ENCODE results near the gene GLP1R. TPM values are rescaled to one million over a fixed set of nuclear protein-coding genes. Genes with fewer than 3 reads are reported as not detected.

Gene GLP1R
- total RNA-seq, 1 experiment from 2014 or later: 10.2 TPM

DNA sequence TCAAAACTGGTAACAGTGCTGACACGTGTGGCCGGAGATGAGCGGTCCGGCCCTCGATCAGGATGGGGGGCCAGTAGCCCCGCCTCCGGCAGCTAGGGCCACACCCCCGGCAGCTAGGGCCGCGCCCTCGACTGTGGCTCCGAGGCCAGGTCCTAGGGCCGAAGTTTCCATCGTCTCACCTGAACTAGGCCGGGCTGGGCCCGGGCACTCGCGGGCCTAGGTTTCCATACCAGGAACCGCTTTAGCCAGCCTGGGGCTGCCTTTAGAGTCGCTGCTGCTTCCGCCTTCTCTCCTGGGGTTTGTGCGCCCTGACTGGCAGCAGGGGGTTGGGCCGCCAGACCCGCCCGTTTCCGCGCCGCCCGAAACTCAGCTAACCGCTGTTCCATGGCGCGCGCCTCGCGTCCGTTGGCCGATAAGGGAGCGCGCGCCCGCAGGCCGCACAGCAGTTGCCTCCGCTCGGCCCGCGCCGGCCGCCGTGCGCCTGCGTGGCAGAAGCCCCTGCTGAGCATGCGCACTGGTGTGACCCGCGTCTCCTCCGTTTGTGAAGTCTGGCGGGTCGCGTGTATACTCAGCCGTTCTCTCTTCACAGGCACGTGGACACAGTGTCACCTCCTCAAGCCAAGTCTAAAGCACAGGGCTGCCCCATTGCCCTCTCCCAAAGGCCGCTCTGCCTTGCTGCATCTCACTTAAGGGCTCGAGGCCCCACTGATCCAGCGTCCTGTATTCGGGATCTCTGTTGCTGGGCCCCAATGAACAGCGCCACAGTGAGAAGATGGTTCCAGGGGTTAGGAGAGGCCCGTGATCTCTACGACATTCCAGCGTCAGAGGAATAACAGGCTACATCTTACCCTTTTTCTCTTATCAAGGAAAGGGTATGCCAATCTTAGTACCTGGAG, 66.4 kb downstream of the GLP1R start, which contains the start of gene SAYSD1:
TSS of gene SAYSD1 (minus strand) at position 483 of the 896 bp plus-strand sequence. CDS start at position 386, 97 bp downstream.
- no peaks in the 10 kb centered on the region for H3K27me3 Mint-ChIP-seq (ENCODE audit: unreplicated experiment)
- peak within 1 kb of the TSS; percentile 86 for H3K27ac Mint-ChIP-seq (ENCODE audit: unreplicated experiment)
- H3K9me3 Mint-ChIP-seq (ENCODE audit: low read depth, unreplicated experiment): no peaks in the 10 kb centered on the region
- CTCF ChIA-PET: interaction anchor here (0.7 to 1.1 kb wide), 4 partner anchors 61 to 412 kb away, joined by 3 to 5 read pairs (median 4); no protein-coding TSS in a partner anchor
- intact Hi-C loops (cut with micrococcal nuclease; ENCODE audit: unreplicated experiment): no loop called here
- no TSS peak for BruUV-seq (replicated peaks)
- TF ChIP-seq, protein P1, sequence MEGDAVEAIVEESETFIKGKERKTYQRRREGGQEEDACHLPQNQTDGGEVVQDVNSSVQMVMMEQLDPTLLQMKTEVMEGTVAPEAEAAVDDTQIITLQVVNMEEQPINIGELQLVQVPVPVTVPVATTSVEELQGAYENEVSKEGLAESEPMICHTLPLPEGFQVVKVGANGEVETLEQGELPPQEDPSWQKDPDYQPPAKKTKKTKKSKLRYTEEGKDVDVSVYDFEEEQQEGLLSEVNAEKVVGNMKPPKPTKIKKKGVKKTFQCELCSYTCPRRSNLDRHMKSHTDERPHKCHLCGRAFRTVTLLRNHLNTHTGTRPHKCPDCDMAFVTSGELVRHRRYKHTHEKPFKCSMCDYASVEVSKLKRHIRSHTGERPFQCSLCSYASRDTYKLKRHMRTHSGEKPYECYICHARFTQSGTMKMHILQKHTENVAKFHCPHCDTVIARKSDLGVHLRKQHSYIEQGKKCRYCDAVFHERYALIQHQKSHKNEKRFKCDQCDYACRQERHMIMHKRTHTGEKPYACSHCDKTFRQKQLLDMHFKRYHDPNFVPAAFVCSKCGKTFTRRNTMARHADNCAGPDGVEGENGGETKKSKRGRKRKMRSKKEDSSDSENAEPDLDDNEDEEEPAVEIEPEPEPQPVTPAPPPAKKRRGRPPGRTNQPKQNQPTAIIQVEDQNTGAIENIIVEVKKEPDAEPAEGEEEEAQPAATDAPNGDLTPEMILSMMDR (IDR thresholded peaks at IDR 0.05; ENCODE audit: unreplicated experiment): no peak
- peaks cover 18% of the 10 kb centered on the region for H3K36me3 Mint-ChIP-seq (ENCODE audit: insufficient read depth, unreplicated experiment)
- H3K4me1 Mint-ChIP-seq (ENCODE audit: low read depth, unreplicated experiment): peaks cover 8% of the 10 kb centered on the region
- peak within 1 kb of the TSS; percentile 99 for H3K4me3 Mint-ChIP-seq (ENCODE audit: low read depth, unreplicated experiment)
- DNase-seq: peak; percentile 95

DNA sequence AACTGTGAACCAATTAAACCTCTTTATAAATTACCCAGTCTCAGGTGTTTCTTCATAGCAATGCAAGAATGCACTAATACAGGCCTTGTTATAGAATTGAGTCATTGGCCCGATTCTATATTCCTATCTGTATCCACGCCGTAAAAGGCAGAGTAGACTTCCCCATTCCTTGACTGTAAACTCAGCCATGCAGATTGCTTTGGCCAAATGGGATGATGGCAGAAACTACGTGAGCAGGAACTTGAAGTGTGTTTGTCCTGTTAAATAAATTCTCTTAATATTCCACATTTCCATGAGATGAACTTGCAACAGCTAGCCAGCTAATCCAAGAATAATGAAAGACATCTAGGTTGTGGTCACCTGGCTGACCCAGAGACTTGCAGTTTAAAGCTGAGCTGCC, 70.3 kb downstream of the GLP1R start:
- no TSS peak for BruUV-seq (replicated peaks)
- no peak for DNase-seq
- CTCF ChIA-PET: no interaction called here
- H3K27ac Mint-ChIP-seq (ENCODE audit: unreplicated experiment): no peak overlapping the region
- H3K4me3 Mint-ChIP-seq (ENCODE audit: low read depth, unreplicated experiment): no peak overlapping the region
- H3K36me3 Mint-ChIP-seq (ENCODE audit: insufficient read depth, unreplicated experiment): peaks cover 15% of the 10 kb centered on the region
- H3K9me3 Mint-ChIP-seq (ENCODE audit: low read depth, unreplicated experiment): no peaks in the 10 kb centered on the region
- no peaks in the 10 kb centered on the region for H3K4me1 Mint-ChIP-seq (ENCODE audit: low read depth, unreplicated experiment)
- intact Hi-C loops (cut with micrococcal nuclease; ENCODE audit: unreplicated experiment): no loop called here
- TF ChIP-seq, protein P1 (IDR thresholded peaks at IDR 0.05; ENCODE audit: unreplicated experiment): no peak
- peaks cover 31% of the 10 kb centered on the region for H3K27me3 Mint-ChIP-seq (ENCODE audit: unreplicated experiment)

DNA sequence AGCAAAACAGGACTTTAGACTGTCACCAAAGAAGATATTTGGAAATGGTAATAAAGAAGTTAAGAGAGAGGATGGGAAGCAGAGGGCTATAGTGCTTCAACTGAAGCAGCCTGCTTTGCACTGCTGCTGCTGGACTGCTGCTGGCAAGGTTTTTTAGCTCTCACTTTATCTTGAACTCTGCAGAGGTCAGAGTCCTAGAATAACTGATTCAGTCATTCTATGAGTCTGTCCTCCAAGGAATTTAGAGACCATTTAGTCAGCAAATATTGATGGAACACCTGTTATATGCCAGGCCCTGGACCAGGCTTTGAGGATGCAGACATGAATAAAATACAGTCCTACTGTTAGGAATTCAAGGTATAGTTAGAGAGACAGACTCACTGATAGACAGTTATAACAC, 75.5 kb downstream of the GLP1R start:
- CTCF ChIA-PET: interaction anchor here (0.5 kb wide), 1 partner anchor 341 kb away, joined by 4 read pairs; no protein-coding TSS in a partner anchor
- Mint-ChIP-seq H3K27me3 (ENCODE audit: unreplicated experiment) (peaks cover 56% of the 10 kb centered on the region), H3K27ac (ENCODE audit: unreplicated experiment) (no peak overlapping the region)

DNA sequence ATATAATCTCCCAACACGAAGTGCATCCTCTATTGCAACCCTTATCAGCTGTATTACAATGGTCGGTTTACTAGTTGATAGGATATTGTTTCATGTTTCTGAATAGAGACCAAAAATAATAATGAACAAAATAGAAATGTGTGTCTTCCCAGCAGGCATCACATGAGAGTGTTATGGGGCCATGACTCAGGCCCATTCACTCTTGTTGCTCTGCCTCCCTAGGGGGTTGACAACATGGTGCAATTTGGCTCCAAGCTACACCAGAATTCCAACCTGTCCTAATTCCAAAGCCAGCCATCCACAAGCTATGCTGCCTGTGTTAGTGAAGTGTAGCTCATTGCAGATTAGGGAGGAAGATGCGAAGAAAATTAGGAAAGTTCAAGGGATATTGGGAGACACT, 79.5 kb downstream of the GLP1R start:
- no TSS peak for BruUV-seq (replicated peaks)
- intact Hi-C loops (cut with micrococcal nuclease; ENCODE audit: unreplicated experiment): no loop called here
- TF ChIP-seq, protein P1 (IDR thresholded peaks at IDR 0.05; ENCODE audit: unreplicated experiment): no peak
- DNase-seq: no peak
- Mint-ChIP-seq H3K4me1 (ENCODE audit: low read depth, unreplicated experiment) (no peaks in the 10 kb centered on the region), H3K9me3 (ENCODE audit: low read depth, unreplicated experiment) (no peaks in the 10 kb centered on the region), H3K27me3 (ENCODE audit: unreplicated experiment) (peaks cover 33% of the 10 kb centered on the region), H3K36me3 (ENCODE audit: insufficient read depth, unreplicated experiment) (no peaks in the 10 kb centered on the region), H3K4me3 (ENCODE audit: low read depth, unreplicated experiment) (no peak overlapping the region), H3K27ac (ENCODE audit: unreplicated experiment) (no peak overlapping the region)
- CTCF ChIA-PET: no interaction called here

More for the DNA sequence above, 75.5 kb downstream of the GLP1R start:
- H3K9me3 Mint-ChIP-seq (ENCODE audit: low read depth, unreplicated experiment): no peaks in the 10 kb centered on the region
- no peaks in the 10 kb centered on the region for H3K4me1 Mint-ChIP-seq (ENCODE audit: low read depth, unreplicated experiment)
- H3K4me3 Mint-ChIP-seq (ENCODE audit: low read depth, unreplicated experiment): no peak overlapping the region
- intact Hi-C loops (cut with micrococcal nuclease; ENCODE audit: unreplicated experiment): no loop called here
- no TSS peak for BruUV-seq (replicated peaks)
- DNase-seq: no peak
- H3K36me3 Mint-ChIP-seq (ENCODE audit: insufficient read depth, unreplicated experiment): no peaks in the 10 kb centered on the region
- TF ChIP-seq, protein P1 (IDR thresholded peaks at IDR 0.05; ENCODE audit: unreplicated experiment): no peak
